Measurements from ENCODE around the gene SCRN2.
A peak's percentile ranks its signal among the peaks of the same experiment; 100 is the strongest.

Gene SCRN2

DNA sequence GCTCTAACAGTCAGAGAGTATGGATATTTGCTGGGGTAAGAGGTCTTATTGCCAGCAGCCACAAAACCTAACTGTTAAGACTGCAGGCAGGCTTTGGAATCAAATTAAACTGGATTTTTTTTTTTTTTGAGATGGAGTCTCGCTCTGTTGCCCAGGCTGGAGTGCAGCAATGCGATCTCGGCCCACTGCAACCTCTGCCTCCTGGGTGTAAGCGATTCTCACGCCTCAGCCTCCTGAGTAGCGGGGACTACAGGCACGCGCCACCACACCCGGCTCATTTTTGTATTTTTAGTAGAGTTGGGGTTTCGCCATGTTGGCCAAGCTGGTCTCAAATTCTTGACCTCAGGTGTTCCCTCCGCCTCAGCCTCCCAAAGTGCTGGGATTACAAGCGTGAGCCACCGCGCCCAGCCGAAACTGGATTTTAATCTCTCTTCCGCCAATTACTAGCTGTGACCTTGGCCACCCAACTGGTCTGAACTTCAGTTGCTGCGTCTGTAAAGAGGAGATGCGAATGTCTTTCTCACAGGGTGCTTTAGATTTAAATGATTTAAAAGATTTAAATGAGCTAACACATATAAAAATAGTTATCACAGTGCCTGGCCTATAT, 10.6 kb downstream of the SCRN2 start:
- peak overlapping the region; percentile 80 for H3K4me3 ChIP-seq (ENCODE audit: low read depth, low read length)
- TF ChIP-seq, protein P1, sequence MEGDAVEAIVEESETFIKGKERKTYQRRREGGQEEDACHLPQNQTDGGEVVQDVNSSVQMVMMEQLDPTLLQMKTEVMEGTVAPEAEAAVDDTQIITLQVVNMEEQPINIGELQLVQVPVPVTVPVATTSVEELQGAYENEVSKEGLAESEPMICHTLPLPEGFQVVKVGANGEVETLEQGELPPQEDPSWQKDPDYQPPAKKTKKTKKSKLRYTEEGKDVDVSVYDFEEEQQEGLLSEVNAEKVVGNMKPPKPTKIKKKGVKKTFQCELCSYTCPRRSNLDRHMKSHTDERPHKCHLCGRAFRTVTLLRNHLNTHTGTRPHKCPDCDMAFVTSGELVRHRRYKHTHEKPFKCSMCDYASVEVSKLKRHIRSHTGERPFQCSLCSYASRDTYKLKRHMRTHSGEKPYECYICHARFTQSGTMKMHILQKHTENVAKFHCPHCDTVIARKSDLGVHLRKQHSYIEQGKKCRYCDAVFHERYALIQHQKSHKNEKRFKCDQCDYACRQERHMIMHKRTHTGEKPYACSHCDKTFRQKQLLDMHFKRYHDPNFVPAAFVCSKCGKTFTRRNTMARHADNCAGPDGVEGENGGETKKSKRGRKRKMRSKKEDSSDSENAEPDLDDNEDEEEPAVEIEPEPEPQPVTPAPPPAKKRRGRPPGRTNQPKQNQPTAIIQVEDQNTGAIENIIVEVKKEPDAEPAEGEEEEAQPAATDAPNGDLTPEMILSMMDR (IDR thresholded peaks at IDR 0.05; ENCODE audit: low read depth, low read length): no peak

DNA sequence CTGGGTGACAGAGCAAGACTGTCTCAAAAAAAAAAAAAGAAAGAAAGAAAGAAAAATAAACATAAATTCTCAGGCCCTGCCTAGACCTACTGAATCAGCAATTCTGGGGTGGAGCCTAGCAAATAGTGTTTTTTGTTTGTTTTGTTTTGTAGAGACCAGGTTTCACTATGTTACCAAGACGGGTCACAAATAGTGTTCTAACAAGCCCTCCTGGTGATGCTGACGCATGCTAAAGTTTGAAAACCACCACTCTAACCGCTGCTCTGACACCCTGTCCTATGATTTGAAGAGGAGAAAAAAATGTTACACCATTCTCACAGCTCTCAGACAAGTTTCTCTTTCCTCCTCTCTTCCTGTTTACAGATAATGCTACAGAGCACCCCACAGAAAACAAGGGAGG, 11.2 kb downstream of the SCRN2 start:
- TF ChIP-seq, protein P1 (IDR thresholded peaks at IDR 0.05; ENCODE audit: low read depth, low read length): no peak
- no peak overlapping the region for H3K4me3 ChIP-seq (ENCODE audit: low read depth, low read length)

DNA sequence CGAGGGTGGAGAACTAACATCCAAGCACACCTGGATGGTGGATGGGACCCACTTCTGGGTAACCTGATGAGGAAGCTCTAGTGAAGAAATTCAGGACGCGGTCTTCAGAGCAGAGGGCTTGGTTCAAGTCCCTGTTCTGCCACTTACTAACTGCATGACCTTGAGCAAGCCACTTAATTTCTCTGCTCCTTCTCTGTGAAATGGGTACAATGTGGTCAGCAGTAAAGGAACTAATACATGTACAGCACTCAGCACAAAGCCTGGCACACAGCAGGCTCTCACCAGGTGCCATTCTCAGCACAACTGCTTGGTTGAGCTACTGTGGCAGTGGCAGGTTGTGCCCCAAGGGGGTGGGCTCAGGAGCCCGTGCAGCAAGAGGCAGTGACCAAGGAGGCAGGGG, 17.6 kb downstream of the SCRN2 start:
- TF ChIP-seq, protein P1 (IDR thresholded peaks at IDR 0.05; ENCODE audit: low read depth, low read length): no peak
- no peak overlapping the region for H3K4me3 ChIP-seq (ENCODE audit: low read depth, low read length)

DNA sequence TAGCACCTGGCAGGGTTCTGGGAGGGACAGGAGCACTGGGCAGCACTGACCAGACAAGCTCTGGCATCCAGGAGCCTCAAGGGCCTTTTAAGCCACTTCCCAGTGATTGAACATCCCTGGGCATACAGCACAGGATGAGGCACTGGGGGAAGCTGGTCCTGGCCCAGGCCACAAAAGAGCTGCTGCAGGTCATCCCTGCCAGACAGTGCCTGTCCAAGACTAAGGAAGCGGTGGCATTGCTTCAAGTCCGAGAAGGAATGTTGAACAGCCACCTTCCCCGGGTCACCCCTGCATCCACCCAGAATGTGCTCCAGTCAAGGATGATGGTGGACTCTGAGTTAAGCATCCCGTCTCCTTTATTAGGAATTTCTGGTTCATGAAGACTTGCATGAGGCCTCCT, 18.3 kb downstream of the SCRN2 start:
- H3K4me3 ChIP-seq (ENCODE audit: low read depth, low read length): no peak overlapping the region
- TF ChIP-seq, protein P1 (IDR thresholded peaks at IDR 0.05; ENCODE audit: low read depth, low read length): no peak

DNA sequence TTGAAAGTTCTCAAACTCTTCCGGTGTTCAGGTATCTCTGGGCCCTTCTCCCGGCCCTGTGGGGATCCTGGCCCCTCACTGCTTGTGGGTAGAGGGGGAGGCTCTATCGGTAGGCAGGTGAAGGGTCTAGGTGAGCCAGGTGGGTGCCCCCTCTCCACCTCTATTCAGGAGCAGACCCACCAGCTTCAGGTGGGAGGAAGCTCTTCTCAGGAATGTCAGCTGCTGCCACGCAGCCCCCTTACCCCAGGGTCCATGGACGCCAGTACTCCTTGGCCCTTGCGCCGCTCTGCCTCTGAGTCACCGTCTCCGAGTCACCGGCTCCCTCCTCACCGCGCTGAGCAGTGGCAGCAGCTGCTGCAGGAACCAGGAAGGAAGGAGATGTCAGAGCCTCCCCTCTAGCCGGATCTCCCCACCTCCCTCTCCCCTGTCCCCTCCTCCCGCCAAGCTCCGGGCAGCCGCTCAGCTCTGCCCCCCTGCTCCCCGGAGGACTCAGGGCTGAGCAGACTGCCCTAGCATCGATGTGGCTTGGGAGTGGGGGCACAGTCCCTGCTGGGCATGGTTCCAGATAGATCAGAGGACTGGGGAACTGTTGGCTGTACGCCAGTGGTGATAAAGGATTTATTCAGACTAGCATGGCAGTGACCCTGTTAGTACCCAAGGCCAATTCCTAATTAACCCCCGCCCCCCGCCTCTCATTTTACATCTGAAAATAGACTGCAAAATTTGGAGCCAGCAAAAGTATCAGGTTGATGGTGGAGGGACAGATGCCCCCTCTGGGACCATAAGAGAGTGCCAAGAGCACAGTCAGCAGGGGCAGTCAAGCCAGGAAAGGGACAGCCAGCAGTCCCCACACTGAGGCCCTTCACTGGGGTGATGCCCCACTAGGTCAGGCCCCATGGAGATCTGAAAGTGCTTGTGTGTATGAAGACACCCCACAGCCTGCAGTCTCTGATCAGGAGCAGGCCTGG, 19.4 kb downstream of the SCRN2 start, which contains the start of gene OSBPL7:
OSBPL7 (minus strand) TSS at position 371 of the 968 bp plus-strand sequence. CDS start 1,516 bp downstream, outside the sequence.
- TF ChIP-seq, protein P1 (IDR thresholded peaks at IDR 0.05; ENCODE audit: low read depth, low read length): no peak
- peak within 1 kb of the TSS; percentile 72 for H3K4me3 ChIP-seq (ENCODE audit: low read depth, low read length)

DNA sequence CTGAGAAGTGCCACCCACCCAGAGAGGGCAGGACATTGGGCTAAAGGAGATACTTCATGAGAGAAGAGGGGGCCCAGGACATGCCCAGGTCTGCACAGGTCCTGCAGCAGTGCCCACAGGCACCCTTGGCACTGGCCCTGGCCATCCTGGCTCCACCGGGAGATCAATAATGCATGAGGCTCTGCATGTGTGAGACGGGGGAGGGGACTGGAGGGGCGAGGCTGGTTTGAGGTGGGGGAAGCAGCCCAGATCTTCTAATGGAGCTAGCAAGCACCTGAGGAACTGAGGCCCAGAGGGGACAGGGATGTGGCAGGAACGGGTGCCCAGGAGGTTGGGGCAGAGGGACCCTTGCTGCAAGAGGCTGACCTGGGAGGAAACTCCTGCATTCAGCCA, 20.0 kb downstream of the SCRN2 start:
- peak overlapping the region; percentile 72 for H3K4me3 ChIP-seq (ENCODE audit: low read depth, low read length)
- TF ChIP-seq, protein P1 (IDR thresholded peaks at IDR 0.05; ENCODE audit: low read depth, low read length): no peak

Data from WI38 (cell line).